ENCODE data around the gene ZNF560.

Gene ZNF560

DNA sequence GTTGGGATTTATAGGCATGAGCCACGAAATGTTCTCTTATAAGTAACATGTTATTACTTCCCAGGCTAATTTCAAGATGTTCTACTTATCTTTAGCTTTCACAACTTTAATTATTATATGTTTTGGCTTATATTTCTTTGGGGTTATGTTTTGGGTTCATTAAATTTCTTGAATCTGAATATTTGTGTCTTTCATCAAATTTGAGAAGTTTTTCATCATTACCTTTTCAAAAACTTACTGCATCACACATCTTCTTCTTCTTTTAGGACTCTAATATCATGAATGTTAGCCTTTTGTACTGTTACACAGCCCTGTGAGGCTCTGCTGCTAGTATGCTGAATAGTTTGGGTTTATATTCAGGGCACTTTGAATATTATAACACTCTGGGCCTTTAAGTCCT, 53.4 kb downstream of the ZNF560 start:
- no peak for FAIRE-seq
- no peak for TF ChIP-seq PAX5 (IDR thresholded peaks at IDR 0.05; ENCODE audit: insufficient read depth, low read length, severe bottlenecking)
- no peak for TF ChIP-seq POU2F2 (IDR thresholded peaks at IDR 0.05; ENCODE audit: low read depth, low read length)
- TF ChIP-seq TAF1 (IDR thresholded peaks at IDR 0.05; ENCODE audit: low read depth, low read length), result no peak
- no peak for TF ChIP-seq POLR2AphosphoS5 (IDR thresholded peaks at IDR 0.05; ENCODE audit: low read depth, low read length)
- TF ChIP-seq POLR2A (IDR thresholded peaks at IDR 0.05; ENCODE audit: low read depth, low read length), result no peak
- no peak for TF ChIP-seq SPI1 (IDR thresholded peaks at IDR 0.05; ENCODE audit: low read depth, low read length)
- no peak for DNase-seq (ENCODE audit: insufficient read length, low spot score)

DNA sequence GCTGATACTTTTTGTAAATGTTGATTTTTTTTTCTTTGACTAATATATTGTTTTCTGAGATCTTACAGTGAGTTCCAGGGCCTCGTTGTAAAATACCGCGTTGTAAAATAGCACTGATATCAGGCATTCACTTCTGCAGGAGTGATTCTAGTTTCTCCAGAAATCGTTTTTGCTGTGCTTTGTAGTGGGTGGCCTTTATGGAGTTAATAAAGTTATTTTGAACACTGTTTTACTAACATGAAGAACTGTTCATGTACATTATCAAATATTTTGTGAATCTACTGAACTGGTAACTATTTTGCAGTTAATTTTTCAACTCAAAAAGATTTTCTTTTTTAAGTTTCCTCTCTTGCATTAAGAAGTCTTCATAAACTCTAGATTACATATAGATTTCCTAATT, 62.1 kb downstream of the ZNF560 start:
- TF ChIP-seq POLR2AphosphoS5 (IDR thresholded peaks at IDR 0.05; ENCODE audit: low read depth, low read length) (no peak), TAF1 (IDR thresholded peaks at IDR 0.05; ENCODE audit: low read depth, low read length) (no peak), SPI1 (IDR thresholded peaks at IDR 0.05; ENCODE audit: low read depth, low read length) (no peak), POLR2A (IDR thresholded peaks at IDR 0.05; ENCODE audit: low read depth, low read length) (no peak), POU2F2 (IDR thresholded peaks at IDR 0.05; ENCODE audit: low read depth, low read length) (no peak), PAX5 (IDR thresholded peaks at IDR 0.05; ENCODE audit: insufficient read depth, low read length, severe bottlenecking) (no peak)
- DNase-seq (ENCODE audit: insufficient read length, low spot score) (no peak), FAIRE-seq (no peak)

GRCh38 chr19:9435279-9436268, 62.8 kb downstream of the ZNF560 start, which contains the start of gene ZNF266:
TSS of gene ZNF266 (minus strand) at chr19:9435573. CDS start at chr19:9420089, 15,484 bp downstream.
- TF ChIP-seq POU2F2 (IDR thresholded peaks at IDR 0.05; ENCODE audit: low read depth, low read length) (no peak; the same call in 1 of the 2 replicates), TAF1 (IDR thresholded peaks at IDR 0.05; ENCODE audit: low read depth, low read length) (no peak; the same call in 1 of the 2 replicates), PAX5 (IDR thresholded peaks at IDR 0.05; ENCODE audit: insufficient read depth, low read length, severe bottlenecking) (no peak), POLR2A (IDR thresholded peaks at IDR 0.05; ENCODE audit: low read depth, low read length) (peak; percentile 63; the same call in 1 of the 2 replicates), POLR2AphosphoS5 (IDR thresholded peaks at IDR 0.05; ENCODE audit: low read depth, low read length) (peak; percentile 82; the same call in 1 of the 2 replicates), SPI1 (IDR thresholded peaks at IDR 0.05; ENCODE audit: low read depth, low read length) (no peak)
- FAIRE-seq, result peak; percentile 90

GRCh38 chr19:9431475-9431874, 66.9 kb downstream of the ZNF560 start:
- TF ChIP-seq SPI1 (IDR thresholded peaks at IDR 0.05; ENCODE audit: low read depth, low read length) (no peak), PAX5 (IDR thresholded peaks at IDR 0.05; ENCODE audit: insufficient read depth, low read length, severe bottlenecking) (no peak), POLR2A (IDR thresholded peaks at IDR 0.05; ENCODE audit: low read depth, low read length) (no peak), POLR2AphosphoS5 (IDR thresholded peaks at IDR 0.05; ENCODE audit: low read depth, low read length) (no peak), POU2F2 (IDR thresholded peaks at IDR 0.05; ENCODE audit: low read depth, low read length) (no peak), TAF1 (IDR thresholded peaks at IDR 0.05; ENCODE audit: low read depth, low read length) (no peak)
- no peak for DNase-seq (ENCODE audit: insufficient read length, low spot score)
- FAIRE-seq, result peak; percentile 48

More at GRCh38 chr19:9435279-9436268, 62.8 kb downstream of the ZNF560 start, which contains the start of gene ZNF266:
- peak; percentile 89 for DNase-seq (ENCODE audit: insufficient read length, low spot score)

DNA sequence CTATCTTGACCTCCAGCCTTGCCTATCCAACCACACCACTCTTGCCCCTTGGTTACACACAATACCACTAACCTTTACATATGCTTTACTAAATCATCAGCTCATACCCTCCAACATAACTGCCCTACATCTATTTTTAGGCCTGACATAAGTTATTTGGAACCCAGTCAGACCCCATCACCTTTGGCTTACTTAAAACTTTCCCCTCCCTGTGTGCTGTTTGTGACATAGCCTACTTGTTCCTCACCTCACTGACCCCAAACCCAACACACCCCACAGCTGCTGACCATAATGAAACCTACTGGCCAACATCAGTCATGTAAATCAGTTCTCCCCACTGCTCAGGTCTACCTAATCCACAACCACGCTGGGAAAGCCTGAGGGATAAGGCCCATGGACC, 68.0 kb downstream of the ZNF560 start:
- DNase-seq (ENCODE audit: insufficient read length, low spot score) (no peak), FAIRE-seq (no peak)
- TF ChIP-seq POU2F2 (IDR thresholded peaks at IDR 0.05; ENCODE audit: low read depth, low read length) (no peak), SPI1 (IDR thresholded peaks at IDR 0.05; ENCODE audit: low read depth, low read length) (no peak), POLR2A (IDR thresholded peaks at IDR 0.05; ENCODE audit: low read depth, low read length) (no peak), POLR2AphosphoS5 (IDR thresholded peaks at IDR 0.05; ENCODE audit: low read depth, low read length) (no peak), PAX5 (IDR thresholded peaks at IDR 0.05; ENCODE audit: insufficient read depth, low read length, severe bottlenecking) (no peak), TAF1 (IDR thresholded peaks at IDR 0.05; ENCODE audit: low read depth, low read length) (no peak)

GRCh38 chr19:9427941-9428340, 70.5 kb downstream of the ZNF560 start:
- DNase-seq (ENCODE audit: insufficient read length, low spot score), result no peak
- FAIRE-seq, result no peak
- no peak for TF ChIP-seq POLR2A (IDR thresholded peaks at IDR 0.05; ENCODE audit: low read depth, low read length)
- no peak for TF ChIP-seq POLR2AphosphoS5 (IDR thresholded peaks at IDR 0.05; ENCODE audit: low read depth, low read length)
- TF ChIP-seq TAF1 (IDR thresholded peaks at IDR 0.05; ENCODE audit: low read depth, low read length), result no peak
